T-helper 2 cell treated with Interferon-gamma antibody and Interleukin-4, amounts not matched to agents 100 ng/mL and 5 ng/mL, for 36 hours (primary cell): ENCODE measurements around the gene ARHGDIB. TPM values are rescaled to one million over a fixed set of nuclear protein-coding genes. Genes with fewer than 3 reads are reported as not detected.

ENCODE experiments used
- intact Hi-C: fragments of 100-400 bp; cut with micrococcal nuclease; formaldehyde crosslinking; loops from one replicate; pipeline ENCODE4 v1.15.1; 2023
- total RNA-seq: library from RNA; stranded (reverse); gene quantifications from 2 replicates; pipeline ENCODE4 v1.2.3, GENCODE V29; 2022

Gene ARHGDIB
- total RNA-seq, 1 donor from 2014 or later: 1,650 TPM

DNA sequence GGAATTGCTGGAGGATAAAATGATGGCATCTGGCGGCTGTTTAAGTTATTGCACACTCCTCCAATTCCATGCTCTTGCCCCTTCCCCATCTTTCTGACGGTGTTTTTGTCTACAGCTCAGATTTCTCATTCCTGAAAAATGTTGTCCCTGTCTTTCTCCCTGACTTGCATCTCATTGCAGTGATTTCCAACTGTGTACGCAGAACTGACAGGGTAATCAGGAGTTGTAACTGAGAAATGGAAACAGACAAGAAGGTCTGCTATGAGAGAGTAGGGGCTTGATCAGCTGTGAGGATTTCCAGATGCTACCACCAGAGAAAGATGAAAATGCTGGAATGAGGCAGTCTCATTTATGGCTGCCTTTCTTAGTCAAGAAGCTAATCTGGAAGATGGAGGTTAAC is 24.4 kb downstream of the ARHGDIB start:
- intact Hi-C loops: loop anchor here (1.0 kb wide), 1 partner anchor 58 kb away; no protein-coding TSS in a partner anchor

- intact Hi-C loops: no loop called here
Observed at GRCh38 chr12:14936224-14936861, 25.1 kb downstream of the ARHGDIB start.

GRCh38 chr12:14935031-14935430 is 26.4 kb downstream of the ARHGDIB start:
- intact Hi-C loops: no loop called here

DNA sequence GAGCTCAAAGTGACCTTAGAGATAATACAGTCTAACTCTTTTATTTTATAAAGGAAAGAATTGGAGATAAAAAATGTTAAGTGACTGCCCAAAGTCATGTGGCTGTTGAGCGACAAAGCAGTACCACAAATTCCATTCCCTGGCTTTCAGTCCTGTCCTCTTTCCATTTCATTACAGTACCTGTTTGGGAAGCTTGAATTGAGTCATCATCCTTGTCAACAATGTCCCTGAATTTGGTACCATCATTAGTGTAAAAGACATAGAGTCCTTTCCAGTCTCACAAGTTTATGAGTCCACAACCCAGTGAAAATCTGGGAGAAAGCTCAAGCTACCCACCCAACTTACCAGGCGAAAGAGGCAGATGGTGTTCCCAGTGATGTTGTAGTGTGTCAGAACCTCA is 26.9 kb downstream of the ARHGDIB start:
- intact Hi-C loops: no loop called here

- intact Hi-C loops: no loop called here
Observed at GRCh38 chr12:14931791-14932560, 29.4 kb downstream of the ARHGDIB start.

- intact Hi-C loops: no loop called here
Observed at GRCh38 chr12:14931359-14931758, 30.0 kb downstream of the ARHGDIB start.

- intact Hi-C loops: no loop called here
Observed at GRCh38 chr12:14930299-14930698, 31.1 kb downstream of the ARHGDIB start.

GRCh38 chr12:14928931-14929330 is 32.5 kb downstream of the ARHGDIB start:
- intact Hi-C loops: no loop called here

GRCh38 chr12:14927267-14927666 is 34.1 kb downstream of the ARHGDIB start:
- intact Hi-C loops: no loop called here

DNA sequence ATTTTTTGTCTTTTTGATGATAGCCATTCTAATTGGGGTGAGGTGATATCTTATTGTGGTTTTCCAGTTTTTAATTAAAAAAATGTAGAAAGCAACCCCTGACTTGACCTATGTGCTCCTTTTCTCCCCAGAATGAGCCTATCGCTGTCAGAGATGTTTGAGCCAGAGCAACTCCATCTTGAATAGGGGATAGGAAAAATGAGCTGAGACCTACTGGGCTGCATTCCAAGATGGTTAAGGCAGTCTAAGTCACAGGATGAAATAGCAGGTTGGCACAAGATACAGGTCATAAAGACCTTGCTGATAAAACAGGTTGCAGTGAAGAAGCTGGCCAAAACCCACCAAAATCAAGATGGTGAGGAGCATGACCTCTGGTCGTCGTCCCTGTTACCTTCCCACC is 36.9 kb downstream of the ARHGDIB start:
- intact Hi-C loops: no loop called here

GRCh38 chr12:14923944-14924343 is 37.5 kb downstream of the ARHGDIB start:
- intact Hi-C loops: no loop called here

DNA sequence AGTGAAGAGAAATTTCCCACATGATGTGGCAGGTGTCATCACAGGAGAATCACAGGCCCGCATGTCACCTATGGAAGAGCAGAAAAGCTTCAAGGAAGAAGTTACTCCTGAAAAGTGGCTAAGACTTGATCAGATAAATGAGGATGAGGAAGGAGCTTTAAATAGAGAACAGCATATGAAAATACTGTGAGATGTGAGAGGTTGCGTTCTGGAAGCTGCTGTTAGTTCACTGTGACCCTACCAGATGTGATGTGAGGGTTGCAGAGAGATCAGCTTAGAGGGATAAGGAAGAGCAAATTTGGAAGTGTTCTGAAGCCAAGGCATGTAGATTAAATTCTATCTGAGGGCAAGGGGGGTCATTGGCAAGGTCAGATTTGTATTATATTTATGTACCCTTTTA is 40.2 kb downstream of the ARHGDIB start:
- intact Hi-C loops: no loop called here

DNA sequence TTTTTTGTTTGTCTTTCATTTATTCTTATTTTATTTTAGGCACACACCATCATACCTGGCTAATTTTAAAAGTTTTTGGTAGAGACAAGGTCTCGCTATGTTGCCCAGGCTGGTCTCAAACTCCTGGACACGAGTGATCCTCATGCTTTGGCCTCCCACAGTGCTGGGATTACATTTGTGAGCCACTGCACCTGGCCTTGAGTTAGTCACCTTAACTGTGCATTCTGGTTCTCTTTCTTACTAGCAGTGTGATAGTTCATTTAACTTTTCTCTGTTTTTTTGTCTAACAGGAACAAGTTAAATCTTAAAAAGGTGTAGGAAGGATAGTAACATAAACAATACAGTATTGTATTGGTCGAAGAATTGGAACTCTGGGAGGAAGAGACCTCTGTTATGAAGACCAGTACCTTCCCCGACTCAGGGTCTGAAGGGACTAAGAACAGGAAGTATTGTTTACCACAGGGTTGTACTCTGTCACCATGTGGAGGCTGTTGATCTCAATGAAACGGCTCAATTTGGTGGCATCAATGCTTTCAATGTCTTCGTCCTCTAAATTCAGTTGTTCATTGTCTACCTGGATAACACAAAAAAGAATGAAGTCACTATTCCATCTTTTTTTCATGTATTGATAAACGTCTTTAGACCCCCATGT is 40.8 kb downstream of the ARHGDIB start:
- intact Hi-C loops: no loop called here

DNA sequence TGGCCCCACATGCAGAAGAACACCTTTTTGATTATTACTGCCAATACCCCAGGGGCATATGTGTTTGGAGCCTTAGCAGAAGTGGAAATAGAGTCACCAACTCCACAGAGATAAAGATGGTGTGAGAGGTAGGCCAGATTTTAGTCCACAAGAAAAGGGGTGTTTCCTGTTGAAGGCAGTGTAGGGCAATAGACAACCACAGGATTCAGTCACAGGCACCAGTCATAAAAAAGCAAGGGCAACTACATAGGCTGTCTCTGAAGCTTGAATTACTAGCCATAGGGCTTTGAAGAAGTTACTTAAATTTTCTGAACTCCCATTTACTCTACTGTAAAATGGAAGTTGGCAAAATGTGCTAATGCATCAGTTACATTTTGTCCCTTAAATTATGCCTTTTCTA is 41.9 kb downstream of the ARHGDIB start:
- intact Hi-C loops: no loop called here

DNA sequence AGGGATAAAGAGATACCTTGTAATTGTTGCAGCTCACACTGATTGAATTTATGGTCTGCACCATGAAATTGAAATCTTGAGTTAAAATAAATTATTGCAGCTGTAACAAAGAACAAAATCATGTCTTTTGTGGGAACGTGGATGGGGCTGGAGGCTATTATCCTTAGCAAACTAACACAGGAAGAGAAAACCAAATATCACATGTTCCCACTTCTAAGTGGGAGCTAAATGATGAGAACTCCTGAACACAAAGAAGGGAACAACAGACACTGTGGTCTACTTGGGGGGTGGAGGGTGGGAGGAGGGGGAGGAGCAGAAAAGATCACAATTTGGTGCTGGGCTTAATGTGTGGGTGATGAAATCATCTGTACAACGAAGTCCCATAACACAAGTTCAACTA is 45.7 kb downstream of the ARHGDIB start:
- intact Hi-C loops: no loop called here

DNA sequence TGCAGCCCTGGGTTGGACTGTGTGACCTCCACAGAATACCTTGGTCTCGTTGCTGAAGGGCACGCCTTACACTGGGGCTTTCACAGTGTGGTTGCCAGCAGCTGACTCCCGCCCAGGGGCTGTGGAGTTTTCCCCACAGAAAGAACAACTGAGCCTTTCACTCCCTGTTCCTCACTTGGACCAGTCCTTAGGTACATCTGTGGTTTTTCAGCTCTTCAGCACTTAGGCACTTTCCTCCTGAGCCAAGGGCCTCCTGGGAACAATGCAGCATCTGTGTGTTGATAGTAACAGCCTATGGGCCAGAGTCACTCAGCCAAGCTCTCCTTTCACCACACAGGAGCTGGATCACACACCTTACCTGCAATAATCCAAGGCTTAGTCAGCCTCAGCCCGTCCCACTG is 48.0 kb downstream of the ARHGDIB start:
- intact Hi-C loops: no loop called here

- intact Hi-C loops: no loop called here
Observed at GRCh38 chr12:14911131-14911530, 50.3 kb downstream of the ARHGDIB start.

- intact Hi-C loops: no loop called here
Observed at GRCh38 chr12:14910090-14910915, 51.1 kb downstream of the ARHGDIB start.

- intact Hi-C loops: no loop called here
Observed at GRCh38 chr12:14907953-14908352, 53.4 kb downstream of the ARHGDIB start.

GRCh38 chr12:14906114-14906513 is 55.3 kb downstream of the ARHGDIB start:
- intact Hi-C loops: no loop called here

GRCh38 chr12:14905269-14906004 is 56.0 kb downstream of the ARHGDIB start:
- intact Hi-C loops: no loop called here
